GM21737 (cell line): ENCODE results near the gene PPP2R5A.
"Not testable (repeated sequence)": the region's sequence is repeated elsewhere in the genome, so short reads cannot be mapped to it uniquely, and the experiment has no call there.

Experiments used
- ATAC-seq: cut with Tn5 transposase; IDR thresholded peaks from one replicate; pipeline ENCODE4 v1.9.1; 2021; ENCODE audit warnings: mild to moderate bottlenecking, moderate library complexity; ENCODE audit not compliant: unreplicated experiment

PPP2R5A gene

GRCh38 chr1:212351588-212352362 lies 66.6 kb downstream of the PPP2R5A start:
- no peak for ATAC-seq

- ATAC-seq, result no peak
Observed at GRCh38 chr1:212353181-212353580, 68.0 kb downstream of the PPP2R5A start.

GRCh38 chr1:212354464-212354863 lies 69.3 kb downstream of the PPP2R5A start:
- no peak for ATAC-seq

GRCh38 chr1:212355230-212355969 lies 70.2 kb downstream of the PPP2R5A start:
- ATAC-seq, result no peak

- ATAC-seq, result no peak
Observed at GRCh38 chr1:212359794-212360479, 74.7 kb downstream of the PPP2R5A start.

- no peak for ATAC-seq
Observed at GRCh38 chr1:212364985-212365384, 79.8 kb downstream of the PPP2R5A start.

- no peak for ATAC-seq
Observed at GRCh38 chr1:212366901-212367300, 81.7 kb downstream of the PPP2R5A start.

GRCh38 chr1:212367474-212368072 lies 82.4 kb downstream of the PPP2R5A start:
- peak; percentile 14 for ATAC-seq

GRCh38 chr1:212368073-212368484 lies 82.9 kb downstream of the PPP2R5A start:
- peak; percentile 78 for ATAC-seq

GRCh38 chr1:212375986-212376385 lies 90.8 kb downstream of the PPP2R5A start:
- ATAC-seq, result no peak

- no peak for ATAC-seq
Observed at GRCh38 chr1:212377644-212378043, 92.4 kb downstream of the PPP2R5A start.

- ATAC-seq, result no peak
Observed at GRCh38 chr1:212379366-212379765, 94.2 kb downstream of the PPP2R5A start.

- ATAC-seq, result no peak
Observed at GRCh38 chr1:212381397-212382035, 96.3 kb downstream of the PPP2R5A start.

GRCh38 chr1:212386029-212386428 lies 100.8 kb downstream of the PPP2R5A start:
- ATAC-seq, result no peak

GRCh38 chr1:212388985-212389716 lies 103.9 kb downstream of the PPP2R5A start:
- ATAC-seq, result no peak

GRCh38 chr1:212395678-212396437 lies 110.6 kb downstream of the PPP2R5A start:
- not testable (repeated sequence) for ATAC-seq

GRCh38 chr1:212396638-212397037 lies 111.4 kb downstream of the PPP2R5A start:
- no peak for ATAC-seq

GRCh38 chr1:212397171-212397570 lies 112.0 kb downstream of the PPP2R5A start:
- no peak for ATAC-seq

- ATAC-seq, result no peak
Observed at GRCh38 chr1:212401042-212401441, 115.8 kb downstream of the PPP2R5A start.
